Breast epithelium (tissue), 3 donors: ENCODE data around the gene SRRM3.

ENCODE experiments used
- CTCF ChIP-seq, 3 donors: fragments of 450-650 bp; IDR thresholded peaks; one replicate each; pipeline ENCODE4 v1.5.1; 2016 to 2017; ENCODE audit warnings: antibody characterized with exemption in 3 of 3, mild to moderate bottlenecking in 3 of 3, moderate library complexity in 3 of 3
- POLR2AphosphoS5 ChIP-seq, 3 donors: sonication (generic); formaldehyde crosslinking; IDR thresholded peaks; one replicate each; pipeline ENCODE4 v1.6.1; 2017; ENCODE audit warnings: antibody characterized with exemption in 3 of 3

DNA sequence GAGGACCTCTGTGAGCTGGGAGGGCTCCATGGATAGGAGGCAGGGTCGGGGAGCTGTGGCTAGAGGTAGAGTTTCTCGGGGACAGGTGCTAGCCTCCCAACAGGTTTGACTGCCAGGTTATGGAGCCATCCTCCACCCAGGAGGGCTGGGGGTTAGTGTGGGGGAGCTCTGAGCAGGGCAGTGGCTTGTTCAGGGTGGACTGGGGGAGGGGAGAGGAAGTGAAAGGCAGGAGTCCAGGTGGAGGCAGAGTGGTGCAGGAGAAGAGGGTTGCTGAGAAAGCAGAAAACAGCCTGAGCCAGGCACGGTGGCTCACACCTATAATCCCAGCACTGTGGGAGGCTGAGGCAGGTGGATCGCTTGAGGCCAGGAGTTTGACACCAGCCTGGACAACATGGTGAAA, 60.2 kb downstream of the SRRM3 start:
- TF ChIP-seq CTCF (IDR thresholded peaks at IDR 0.05), result no peak
- TF ChIP-seq POLR2AphosphoS5 (IDR thresholded peaks at IDR 0.05), result no peak
